Chondrocyte (in vitro differentiated cells): ENCODE results near the gene ANKRD6. TPM values are rescaled to one million over a fixed set of nuclear protein-coding genes. Genes with fewer than 3 reads are reported as not detected.

Experiments used
- DNase-seq: peaks from one replicate; pipeline ENCODE4 v3.0.0; 2021; ENCODE audit warnings: mixed read lengths, low spot score
- H3K27ac Mint-ChIP-seq: one replicate; pipeline ENCODE4 v1.8.0; 2021; ENCODE audit warnings: mild to moderate bottlenecking, moderate library complexity, mixed read lengths; ENCODE audit not compliant: unreplicated experiment
- H3K27me3 Mint-ChIP-seq: 2 replicates; pipeline ENCODE4 v1.8.0; 2021; ENCODE audit warnings: low read depth, mixed read lengths
- H3K36me3 Mint-ChIP-seq: 2 replicates; pipeline ENCODE4 v1.8.0; 2021; ENCODE audit warnings: low read depth, mixed read lengths
- H3K4me1 Mint-ChIP-seq: 2 replicates; pipeline ENCODE4 v1.8.0; 2021; ENCODE audit warnings: low read depth, mild to moderate bottlenecking, mixed read lengths
- H3K4me3 Mint-ChIP-seq: one replicate; pipeline ENCODE4 v1.8.0; 2021; ENCODE audit warnings: mild to moderate bottlenecking, moderate library complexity, mixed read lengths; ENCODE audit not compliant: unreplicated experiment
- H3K9me3 Mint-ChIP-seq: 2 replicates; pipeline ENCODE4 v1.8.0; 2021; ENCODE audit warnings: low read depth, mixed read lengths
- CTCF ChIP-seq: fragments of 200-600 bp; sonication (generic); IDR thresholded peaks from 2 replicates; pipeline ENCODE4 v1.5.0; 2021; ENCODE audit warnings: antibody characterized with exemption, mild to moderate bottlenecking, moderate library complexity
- total RNA-seq: library from RNA; stranded (reverse); gene quantifications from 3 replicates; pipeline ENCODE4 v1.2.1, GENCODE V29; 2021

ANKRD6 gene
- total RNA-seq, 1 donor from 2014 or later, result 31.3 TPM

DNA sequence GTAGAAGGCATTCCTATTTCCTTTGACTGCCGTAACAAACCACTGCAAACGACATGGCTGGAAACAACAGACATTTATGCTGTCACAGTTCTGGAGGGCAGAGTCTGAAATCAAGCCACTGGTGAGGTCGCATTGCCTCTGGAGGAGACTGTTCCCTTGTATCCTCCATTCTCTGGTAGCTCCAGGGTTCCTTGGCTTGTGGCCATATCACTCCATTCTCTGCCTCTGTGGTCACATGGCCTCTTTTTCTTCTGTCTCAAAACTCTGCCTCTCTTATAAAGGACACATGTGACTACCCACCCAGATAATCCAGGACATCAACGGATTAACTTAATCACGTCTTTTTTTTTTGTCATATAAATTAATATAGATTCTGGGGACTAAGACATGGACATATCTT lies 121.2 kb downstream of the ANKRD6 start:
- TF ChIP-seq CTCF, result no peak

GRCh38 chr6:89555031-89555430 lies 122.1 kb downstream of the ANKRD6 start:
- Mint-ChIP-seq H3K4me1 (peaks cover 9% of the 10 kb centered on the region), H3K27me3 (no peaks in the 10 kb centered on the region), H3K9me3 (peaks cover 8% of the 10 kb centered on the region), H3K4me3 (no peak overlapping the region), H3K27ac (no peak overlapping the region), H3K36me3 (peaks cover 8% of the 10 kb centered on the region)
- DNase-seq, result no peak
- TF ChIP-seq CTCF, result no peak

More for the DNA sequence above, 121.2 kb downstream of the ANKRD6 start:
- no peak for DNase-seq
- Mint-ChIP-seq H3K36me3 (peaks cover 8% of the 10 kb centered on the region), H3K27ac (no peak overlapping the region), H3K27me3 (no peaks in the 10 kb centered on the region), H3K4me3 (no peak overlapping the region), H3K9me3 (peaks cover 8% of the 10 kb centered on the region), H3K4me1 (peaks cover 9% of the 10 kb centered on the region)

DNA sequence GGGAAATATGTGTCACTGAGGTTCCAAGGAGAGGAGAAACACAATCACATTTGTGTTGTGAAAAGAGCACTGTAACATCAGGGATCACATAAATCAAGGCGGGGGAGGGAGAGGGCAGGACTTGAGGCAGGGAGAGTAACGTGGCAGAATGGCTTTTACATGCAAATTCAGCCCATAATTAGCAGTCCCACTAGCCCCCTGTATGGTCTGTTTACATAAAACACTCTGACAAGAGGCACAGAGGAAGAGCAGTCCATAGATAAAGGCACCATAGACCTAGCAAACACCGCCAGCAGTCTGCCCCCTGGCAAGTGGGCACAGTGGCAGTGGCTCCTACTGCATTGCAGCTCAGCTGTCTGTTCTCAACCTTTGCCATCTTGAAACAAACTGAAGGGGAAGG lies 122.9 kb downstream of the ANKRD6 start:
- peaks cover 8% of the 10 kb centered on the region for H3K36me3 Mint-ChIP-seq
- H3K9me3 Mint-ChIP-seq, result peaks cover 8% of the 10 kb centered on the region
- H3K27me3 Mint-ChIP-seq, result no peaks in the 10 kb centered on the region
- no peak overlapping the region for H3K27ac Mint-ChIP-seq
- no peak for DNase-seq
- H3K4me1 Mint-ChIP-seq, result peaks cover 13% of the 10 kb centered on the region
- TF ChIP-seq CTCF, result no peak
- H3K4me3 Mint-ChIP-seq, result no peak overlapping the region

DNA sequence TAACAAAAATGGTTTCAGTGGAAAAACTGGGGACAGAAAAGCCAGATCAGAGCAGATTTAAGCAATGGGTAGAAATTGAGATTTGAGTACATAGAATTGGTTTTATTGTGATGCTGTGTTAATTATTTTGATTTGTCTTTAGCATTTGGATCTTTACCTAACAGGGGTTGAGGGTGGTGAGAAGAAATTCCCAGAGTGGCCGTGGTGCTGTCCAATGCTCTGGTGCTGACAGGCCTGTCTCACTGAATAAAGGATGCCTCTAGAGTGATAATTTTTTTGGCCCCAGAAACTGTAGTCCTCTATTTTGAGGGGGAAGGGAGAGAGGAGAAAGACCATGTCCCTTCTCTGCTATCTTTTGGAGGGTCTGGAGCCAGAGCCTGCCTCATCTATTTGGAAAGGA lies 126.5 kb downstream of the ANKRD6 start:
- no peak for DNase-seq

GRCh38 chr6:89562093-89562973 lies 129.4 kb downstream of the ANKRD6 start:
- peak; percentile 21 for TF ChIP-seq CTCF
- Mint-ChIP-seq H3K36me3 (peaks cover 2% of the 10 kb centered on the region), H3K9me3 (peaks cover under 1% of the 10 kb centered on the region), H3K4me1 (peaks cover 65% of the 10 kb centered on the region), H3K27ac (peak overlapping the region; percentile 64), H3K4me3 (peak overlapping the region; percentile 60), H3K27me3 (no peaks in the 10 kb centered on the region)
- no peak for DNase-seq

More for the DNA sequence above, 126.5 kb downstream of the ANKRD6 start:
- no peak for TF ChIP-seq CTCF
- Mint-ChIP-seq H3K36me3 (peaks cover 7% of the 10 kb centered on the region), H3K4me3 (no peak overlapping the region), H3K4me1 (peaks cover 40% of the 10 kb centered on the region), H3K27me3 (no peaks in the 10 kb centered on the region), H3K9me3 (peaks cover 8% of the 10 kb centered on the region), H3K27ac (no peak overlapping the region)
